Measurements from ENCODE around the gene IDI2.
"Not testable (repeated sequence)": the region's sequence is repeated elsewhere in the genome, so short reads cannot be mapped to it uniquely, and the experiment has no call there.

The IDI2 gene

GRCh38 chr10:1044964-1045363 is 19.3 kb upstream of the IDI2 start:
- no peak for TF ChIP-seq ZFX (IDR thresholded peaks at IDR 0.05)
- TF ChIP-seq, protein P1, sequence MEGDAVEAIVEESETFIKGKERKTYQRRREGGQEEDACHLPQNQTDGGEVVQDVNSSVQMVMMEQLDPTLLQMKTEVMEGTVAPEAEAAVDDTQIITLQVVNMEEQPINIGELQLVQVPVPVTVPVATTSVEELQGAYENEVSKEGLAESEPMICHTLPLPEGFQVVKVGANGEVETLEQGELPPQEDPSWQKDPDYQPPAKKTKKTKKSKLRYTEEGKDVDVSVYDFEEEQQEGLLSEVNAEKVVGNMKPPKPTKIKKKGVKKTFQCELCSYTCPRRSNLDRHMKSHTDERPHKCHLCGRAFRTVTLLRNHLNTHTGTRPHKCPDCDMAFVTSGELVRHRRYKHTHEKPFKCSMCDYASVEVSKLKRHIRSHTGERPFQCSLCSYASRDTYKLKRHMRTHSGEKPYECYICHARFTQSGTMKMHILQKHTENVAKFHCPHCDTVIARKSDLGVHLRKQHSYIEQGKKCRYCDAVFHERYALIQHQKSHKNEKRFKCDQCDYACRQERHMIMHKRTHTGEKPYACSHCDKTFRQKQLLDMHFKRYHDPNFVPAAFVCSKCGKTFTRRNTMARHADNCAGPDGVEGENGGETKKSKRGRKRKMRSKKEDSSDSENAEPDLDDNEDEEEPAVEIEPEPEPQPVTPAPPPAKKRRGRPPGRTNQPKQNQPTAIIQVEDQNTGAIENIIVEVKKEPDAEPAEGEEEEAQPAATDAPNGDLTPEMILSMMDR (conservative IDR thresholded peaks at IDR 0.05), result no peak

DNA sequence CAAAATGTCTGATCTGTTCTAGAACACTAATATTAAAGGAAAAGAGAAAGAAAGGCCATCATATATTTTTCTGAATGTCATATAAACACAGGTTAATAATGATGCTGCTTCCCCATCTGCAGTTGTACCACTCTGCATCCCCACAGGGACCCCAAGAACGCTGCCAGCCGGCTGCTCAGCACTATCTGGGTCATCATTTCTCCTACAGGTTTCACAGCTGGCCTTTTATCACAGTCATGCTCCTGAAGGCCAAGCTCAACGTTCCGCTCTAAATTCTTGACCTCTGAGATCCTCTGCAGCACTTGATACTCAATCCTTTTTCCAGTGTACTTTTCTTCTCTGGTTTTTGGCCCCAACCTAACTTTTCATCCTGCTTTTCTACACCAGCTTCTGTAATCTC is 18.5 kb upstream of the IDI2 start:
- no peak overlapping the region for H3K27ac ChIP-seq
- TF ChIP-seq ZFX (IDR thresholded peaks at IDR 0.05), result no peak
- TF ChIP-seq, protein P1 (conservative IDR thresholded peaks at IDR 0.05), result no peak

More at GRCh38 chr10:1044964-1045363, 19.3 kb upstream of the IDI2 start:
- no peak overlapping the region for H3K27ac ChIP-seq

- TF ChIP-seq ZFX (IDR thresholded peaks at IDR 0.05), result no peak
- TF ChIP-seq, protein P1 (conservative IDR thresholded peaks at IDR 0.05), result no peak
Measured at GRCh38 chr10:1043532-1043995, 17.9 kb upstream of the IDI2 start.

DNA sequence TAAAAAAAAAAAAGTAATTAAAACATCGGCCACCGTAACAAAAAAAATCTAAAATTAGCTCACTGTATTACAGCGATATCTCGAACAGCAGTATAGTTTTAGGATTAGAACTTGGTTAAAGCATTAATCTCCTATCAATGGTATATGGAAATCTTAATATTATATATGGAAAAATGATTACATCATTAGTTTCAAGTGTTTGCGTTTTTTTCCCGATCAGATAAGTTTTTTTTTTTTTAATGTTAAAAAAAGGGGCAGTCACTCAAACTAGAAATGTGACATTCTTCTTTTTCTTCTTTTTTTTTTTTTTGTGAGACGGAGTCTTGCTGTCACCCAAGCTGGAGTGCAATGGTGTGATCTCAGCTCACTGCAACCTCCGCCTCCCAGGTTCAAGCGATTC is 15.9 kb upstream of the IDI2 start:
- no peak overlapping the region for H3K27ac ChIP-seq

More at GRCh38 chr10:1043532-1043995, 17.9 kb upstream of the IDI2 start:
- H3K27ac ChIP-seq, result no peak overlapping the region

GRCh38 chr10:1040133-1040532 is 14.5 kb upstream of the IDI2 start:
- no peak overlapping the region for H3K27ac ChIP-seq

More for the DNA sequence above, 15.9 kb upstream of the IDI2 start:
- TF ChIP-seq, protein P1 (conservative IDR thresholded peaks at IDR 0.05), result no peak
- TF ChIP-seq ZFX (IDR thresholded peaks at IDR 0.05), result no peak

DNA sequence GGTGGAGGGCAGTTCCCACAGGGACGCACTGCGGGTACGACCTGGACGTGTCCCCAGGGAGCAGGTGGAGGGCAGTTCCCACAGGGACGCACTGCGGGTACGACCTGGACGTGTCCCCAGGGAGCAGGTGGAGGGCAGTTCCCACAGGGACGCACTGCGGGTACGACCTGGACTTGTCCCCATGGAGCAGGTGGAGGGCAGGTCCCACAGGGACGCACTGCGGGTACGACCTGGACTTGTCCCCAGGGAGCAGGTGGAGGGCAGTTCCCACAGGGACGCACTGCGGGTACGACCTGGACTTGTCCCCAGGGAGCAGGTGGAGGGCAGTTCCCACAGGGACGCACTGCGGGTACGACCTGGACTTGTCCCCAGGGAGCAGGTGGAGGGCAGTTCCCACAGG is 13.1 kb upstream of the IDI2 start:
- H3K27ac ChIP-seq, result not testable (repeated sequence)

More at GRCh38 chr10:1040133-1040532, 14.5 kb upstream of the IDI2 start:
- no peak for TF ChIP-seq ZFX (IDR thresholded peaks at IDR 0.05)
- TF ChIP-seq, protein P1 (conservative IDR thresholded peaks at IDR 0.05), result no peak

DNA sequence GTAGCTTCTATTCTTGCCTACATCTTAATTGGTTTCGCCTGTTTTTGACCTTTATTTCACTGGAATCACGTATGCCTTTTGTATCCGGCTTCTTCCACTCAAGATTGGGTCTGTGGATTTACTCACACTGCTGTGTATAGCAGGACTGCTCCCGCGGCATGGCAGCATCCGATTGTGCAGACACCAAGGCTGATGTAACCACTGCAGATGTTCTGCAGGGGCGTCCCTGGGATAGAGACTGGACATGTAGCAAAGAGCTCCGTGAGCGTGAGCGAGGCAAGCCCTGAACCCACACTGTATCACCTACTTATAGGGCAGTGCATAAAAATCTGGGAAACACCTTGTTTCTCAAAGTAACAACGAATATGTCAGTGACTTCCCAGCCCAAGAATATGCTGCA is 11.4 kb upstream of the IDI2 start:
- TF ChIP-seq, protein P1 (conservative IDR thresholded peaks at IDR 0.05), result no peak
- TF ChIP-seq ZFX (IDR thresholded peaks at IDR 0.05), result no peak
- H3K27ac ChIP-seq, result no peak overlapping the region

DNA sequence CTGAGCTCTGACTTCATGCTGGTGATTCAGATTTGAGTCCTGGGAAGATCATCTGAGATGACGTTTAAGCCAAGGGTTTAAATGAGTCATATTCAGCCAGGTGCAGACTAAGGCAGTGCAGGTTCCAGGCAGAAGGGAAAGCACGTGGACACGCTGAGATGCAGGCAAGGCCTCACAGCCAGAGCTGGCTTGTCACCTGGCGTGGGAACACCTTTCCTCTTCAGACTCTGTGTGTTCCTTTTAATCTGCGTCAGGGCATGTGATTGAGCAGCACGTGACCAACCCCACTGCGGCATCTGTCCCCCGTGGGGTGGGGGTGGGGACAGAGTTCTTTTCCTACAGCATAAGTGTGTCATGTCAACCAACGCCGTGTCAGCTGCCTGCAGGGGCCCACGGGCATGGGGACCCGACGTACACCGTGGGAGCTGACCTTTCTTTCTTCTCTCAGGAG is 10.7 kb upstream of the IDI2 start:
- H3K27ac ChIP-seq, result peak overlapping the region; percentile 71
- TF ChIP-seq, protein P1 (conservative IDR thresholded peaks at IDR 0.05), result no peak
- no peak for TF ChIP-seq ZFX (IDR thresholded peaks at IDR 0.05)

Data from C4-2B (cell line).